ENCODE data around the gene RSRC1.

The RSRC1 gene

DNA sequence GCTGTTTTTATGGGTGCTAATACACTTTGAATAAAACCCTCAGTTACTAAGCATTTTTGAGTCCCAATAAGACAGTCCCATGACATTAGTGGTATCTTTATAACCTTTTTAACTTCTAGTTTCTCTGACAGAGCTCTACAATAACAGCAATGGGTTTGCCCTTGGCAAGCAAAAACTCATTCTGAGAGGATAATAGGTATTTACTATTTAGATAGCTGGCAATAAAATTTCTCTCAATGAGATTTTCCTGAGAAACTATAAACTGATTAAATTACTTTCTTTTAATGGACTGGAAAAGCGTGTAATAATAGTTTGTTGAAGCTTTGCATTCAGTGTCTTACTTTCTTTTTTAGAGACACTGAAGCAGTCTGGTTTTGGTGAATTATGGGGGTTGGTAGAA lies 293.1 kb downstream of the RSRC1 start:
- Histone ChIP-seq H3K36me3 (ENCODE audit: insufficient read depth, low read length) (no peaks in the 10 kb centered on the region), H4K20me1 (ENCODE audit: insufficient read depth, low read length) (no peaks in the 10 kb centered on the region), H3K27ac (ENCODE audit: low read depth, low read length, poor library complexity, severe bottlenecking) (no peak overlapping the region), H3K27me3 (ENCODE audit: insufficient read depth, low read length) (no peaks in the 10 kb centered on the region), H3F3A (ENCODE audit: insufficient read depth, low read length) (no peaks in the 10 kb centered on the region), H3K4me1 (ENCODE audit: insufficient read depth, low read length, severe bottlenecking) (peaks cover 11% of the 10 kb centered on the region), H3K4me2 (ENCODE audit: low read length) (no peak overlapping the region), H3K79me2 (ENCODE audit: insufficient read depth, low read length) (no peaks in the 10 kb centered on the region), H3K4me3 (ENCODE audit: low read depth, low read length, poor library complexity, severe bottlenecking) (no peak overlapping the region), H3K9ac (ENCODE audit: low read length) (no peak overlapping the region), H2AFZ (ENCODE audit: low read length) (no peak overlapping the region), H3K9me2 (ENCODE audit: low read depth, low read length) (no peaks in the 10 kb centered on the region), H3K9me3 (ENCODE audit: low read length) (no peaks in the 10 kb centered on the region)
- TF ChIP-seq, protein P1, sequence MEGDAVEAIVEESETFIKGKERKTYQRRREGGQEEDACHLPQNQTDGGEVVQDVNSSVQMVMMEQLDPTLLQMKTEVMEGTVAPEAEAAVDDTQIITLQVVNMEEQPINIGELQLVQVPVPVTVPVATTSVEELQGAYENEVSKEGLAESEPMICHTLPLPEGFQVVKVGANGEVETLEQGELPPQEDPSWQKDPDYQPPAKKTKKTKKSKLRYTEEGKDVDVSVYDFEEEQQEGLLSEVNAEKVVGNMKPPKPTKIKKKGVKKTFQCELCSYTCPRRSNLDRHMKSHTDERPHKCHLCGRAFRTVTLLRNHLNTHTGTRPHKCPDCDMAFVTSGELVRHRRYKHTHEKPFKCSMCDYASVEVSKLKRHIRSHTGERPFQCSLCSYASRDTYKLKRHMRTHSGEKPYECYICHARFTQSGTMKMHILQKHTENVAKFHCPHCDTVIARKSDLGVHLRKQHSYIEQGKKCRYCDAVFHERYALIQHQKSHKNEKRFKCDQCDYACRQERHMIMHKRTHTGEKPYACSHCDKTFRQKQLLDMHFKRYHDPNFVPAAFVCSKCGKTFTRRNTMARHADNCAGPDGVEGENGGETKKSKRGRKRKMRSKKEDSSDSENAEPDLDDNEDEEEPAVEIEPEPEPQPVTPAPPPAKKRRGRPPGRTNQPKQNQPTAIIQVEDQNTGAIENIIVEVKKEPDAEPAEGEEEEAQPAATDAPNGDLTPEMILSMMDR (IDR thresholded peaks at IDR 0.05; ENCODE audit: low read length), result no peak
- TF ChIP-seq EZH2 (IDR thresholded peaks at IDR 0.05; ENCODE audit: borderline replicate concordance, low read length), result no peak

DNA sequence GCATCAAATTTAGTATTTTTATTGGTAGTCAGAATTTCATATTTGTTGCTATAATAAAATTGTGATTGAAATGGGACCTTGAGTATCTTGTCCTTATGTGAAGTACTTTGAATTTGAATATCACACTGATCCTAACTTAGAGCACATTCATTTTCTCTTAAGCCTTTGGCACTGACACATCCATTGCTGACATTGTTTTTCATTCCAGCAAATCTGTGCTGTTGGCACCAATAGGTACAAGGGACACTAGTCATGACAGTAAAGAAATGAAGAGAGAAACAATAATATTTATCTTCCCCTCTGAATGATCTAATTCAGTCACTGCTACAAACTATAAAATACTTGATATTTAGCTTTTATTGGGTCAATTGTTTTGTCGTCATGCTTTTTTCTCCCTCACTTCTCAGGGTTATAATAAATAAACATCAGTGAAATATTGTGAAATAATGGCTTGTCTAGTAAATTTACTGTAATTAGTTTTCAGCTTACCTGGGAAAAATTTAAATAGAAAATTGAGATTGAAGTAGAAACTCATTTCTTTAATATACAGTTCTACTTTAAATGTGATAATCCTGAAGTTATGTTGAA lies 294.3 kb downstream of the RSRC1 start:
- TF ChIP-seq, protein P1 (IDR thresholded peaks at IDR 0.05; ENCODE audit: low read length), result no peak
- no peak for TF ChIP-seq EZH2 (IDR thresholded peaks at IDR 0.05; ENCODE audit: borderline replicate concordance, low read length)
- peaks cover 11% of the 10 kb centered on the region for H3K4me1 ChIP-seq (ENCODE audit: insufficient read depth, low read length, severe bottlenecking)
- no peak overlapping the region for H3K4me2 ChIP-seq (ENCODE audit: low read length)

DNA sequence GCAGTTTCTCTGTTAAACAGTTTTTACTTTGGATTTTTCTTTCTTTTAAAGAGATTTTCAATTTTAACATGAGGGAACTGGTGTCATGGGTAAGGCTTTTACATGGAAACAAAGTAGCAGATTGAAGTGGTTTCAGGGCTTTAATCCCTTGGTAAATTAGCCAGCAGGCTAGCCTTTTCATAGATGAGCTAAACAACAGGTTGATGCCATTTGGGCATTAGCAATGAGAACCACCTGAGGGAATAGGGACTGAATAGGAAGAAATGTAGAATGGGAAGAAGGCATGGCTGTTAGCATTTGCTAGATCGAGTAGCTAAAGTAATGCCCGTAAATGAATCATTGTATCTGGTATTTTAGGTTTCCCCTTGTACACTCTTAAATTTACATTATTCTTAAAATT lies 295.6 kb downstream of the RSRC1 start:
- Histone ChIP-seq H3K4me2 (ENCODE audit: low read length) (no peak overlapping the region), H3K9me2 (ENCODE audit: low read depth, low read length) (no peaks in the 10 kb centered on the region), H3K79me2 (ENCODE audit: insufficient read depth, low read length) (no peaks in the 10 kb centered on the region), H3K27me3 (ENCODE audit: insufficient read depth, low read length) (no peaks in the 10 kb centered on the region), H3K27ac (ENCODE audit: low read depth, low read length, poor library complexity, severe bottlenecking) (no peak overlapping the region), H3F3A (ENCODE audit: insufficient read depth, low read length) (no peaks in the 10 kb centered on the region), H3K9ac (ENCODE audit: low read length) (no peak overlapping the region), H4K20me1 (ENCODE audit: insufficient read depth, low read length) (no peaks in the 10 kb centered on the region), H2AFZ (ENCODE audit: low read length) (no peak overlapping the region), H3K4me3 (ENCODE audit: low read depth, low read length, poor library complexity, severe bottlenecking) (no peak overlapping the region), H3K9me3 (ENCODE audit: low read length) (no peaks in the 10 kb centered on the region), H3K4me1 (ENCODE audit: insufficient read depth, low read length, severe bottlenecking) (peaks cover 11% of the 10 kb centered on the region), H3K36me3 (ENCODE audit: insufficient read depth, low read length) (no peaks in the 10 kb centered on the region)
- TF ChIP-seq EZH2 (IDR thresholded peaks at IDR 0.05; ENCODE audit: borderline replicate concordance, low read length), result no peak
- TF ChIP-seq, protein P1 (IDR thresholded peaks at IDR 0.05; ENCODE audit: low read length), result no peak

More for the DNA sequence above, 294.3 kb downstream of the RSRC1 start:
- no peak overlapping the region for H2AFZ ChIP-seq (ENCODE audit: low read length)
- H3K27me3 ChIP-seq (ENCODE audit: insufficient read depth, low read length), result no peaks in the 10 kb centered on the region
- H3K4me3 ChIP-seq (ENCODE audit: low read depth, low read length, poor library complexity, severe bottlenecking), result no peak overlapping the region
- H3K9ac ChIP-seq (ENCODE audit: low read length), result no peak overlapping the region
- H3K79me2 ChIP-seq (ENCODE audit: insufficient read depth, low read length), result no peaks in the 10 kb centered on the region
- no peaks in the 10 kb centered on the region for H3F3A ChIP-seq (ENCODE audit: insufficient read depth, low read length)
- H3K9me2 ChIP-seq (ENCODE audit: low read depth, low read length), result no peaks in the 10 kb centered on the region
- no peak overlapping the region for H3K27ac ChIP-seq (ENCODE audit: low read depth, low read length, poor library complexity, severe bottlenecking)
- H4K20me1 ChIP-seq (ENCODE audit: insufficient read depth, low read length), result no peaks in the 10 kb centered on the region
- no peaks in the 10 kb centered on the region for H3K36me3 ChIP-seq (ENCODE audit: insufficient read depth, low read length)
- no peaks in the 10 kb centered on the region for H3K9me3 ChIP-seq (ENCODE audit: low read length)
